HG02938 (cell line): ENCODE data around the gene SORCS2.

ENCODE experiments used
- ATAC-seq: cut with Tn5 transposase; IDR thresholded peaks from one replicate; pipeline ENCODE4 v1.9.1; 2021; ENCODE audit warnings: mild to moderate bottlenecking, moderate library complexity; ENCODE audit not compliant: unreplicated experiment

SORCS2 gene

GRCh38 chr4:7711307-7711963, 519.1 kb downstream of the SORCS2 start:
- no peak for ATAC-seq

- ATAC-seq: no peak
These were observed 519.8 kb downstream of the SORCS2 start for GRCh38 chr4:7712021-7712671.

- no peak for ATAC-seq
These were observed 521.4 kb downstream of the SORCS2 start for GRCh38 chr4:7713757-7714156.

- ATAC-seq: no peak
These were observed 521.8 kb downstream of the SORCS2 start for GRCh38 chr4:7714176-7714575.

GRCh38 chr4:7714738-7715137, 522.4 kb downstream of the SORCS2 start:
- no peak for ATAC-seq

GRCh38 chr4:7715271-7716009, 523.1 kb downstream of the SORCS2 start:
- ATAC-seq: no peak

GRCh38 chr4:7716010-7716721, 523.8 kb downstream of the SORCS2 start:
- no peak for ATAC-seq

- ATAC-seq: no peak
These were observed 524.8 kb downstream of the SORCS2 start for GRCh38 chr4:7717161-7717560.

- no peak for ATAC-seq
These were observed 525.7 kb downstream of the SORCS2 start for GRCh38 chr4:7717946-7718490.

- no peak for ATAC-seq
These were observed 527.2 kb downstream of the SORCS2 start for GRCh38 chr4:7719354-7720174.

GRCh38 chr4:7721984-7722551, 529.7 kb downstream of the SORCS2 start:
- no peak for ATAC-seq

- no peak for ATAC-seq
These were observed 530.5 kb downstream of the SORCS2 start for GRCh38 chr4:7722766-7723387.

GRCh38 chr4:7723625-7724024, 531.3 kb downstream of the SORCS2 start:
- no peak for ATAC-seq

- no peak for ATAC-seq
These were observed 533.6 kb downstream of the SORCS2 start for GRCh38 chr4:7725951-7726350.

GRCh38 chr4:7726665-7727413, 534.5 kb downstream of the SORCS2 start:
- ATAC-seq: no peak

- no peak for ATAC-seq
These were observed 535.4 kb downstream of the SORCS2 start for GRCh38 chr4:7727749-7728148.

- no peak for ATAC-seq
These were observed 539.1 kb downstream of the SORCS2 start for GRCh38 chr4:7731437-7731836.

- ATAC-seq: no peak
These were observed 539.9 kb downstream of the SORCS2 start for GRCh38 chr4:7732263-7732662.

GRCh38 chr4:7733201-7733600, 540.9 kb downstream of the SORCS2 start:
- ATAC-seq: no peak
